KBM-7 (cell line): ENCODE measurements around the gene LTA.

Experiments
- DNase-seq: peaks from one replicate; pipeline ENCODE4 v3.0.0-alpha.2; 2015
- in situ Hi-C: fragments of 300-500 bp; cut with MboI; formaldehyde crosslinking; loops from 2 replicates; pipeline ENCODE4 v1.14.3; 2020; ENCODE audit warnings: low sequenced_read_pairs, low pct_unique_long_range_greater_than_20kb, mixed read lengths

Gene LTA

GRCh38 chr6:31617010-31617409, 44.9 kb downstream of the LTA start:
- in situ Hi-C loops = no loop called here
- DNase-seq = no peak

GRCh38 chr6:31619805-31620585, 47.9 kb downstream of the LTA start:
- in situ Hi-C loops = no loop called here
- peak; percentile 100 for DNase-seq

GRCh38 chr6:31620586-31621319, 48.7 kb downstream of the LTA start, which contains the start of gene PRRC2A:
PRRC2A (plus strand) TSS chr6:31620715; CDS start chr6:31622790, 2,075 bp downstream.
- peak; percentile 66 for DNase-seq
- in situ Hi-C loops = no loop called here

- DNase-seq = no peak
- in situ Hi-C loops = no loop called here
Observed at GRCh38 chr6:31621320-31621939, 49.3 kb downstream of the LTA start.

GRCh38 chr6:31621991-31622390, 49.9 kb downstream of the LTA start:
- no peak for DNase-seq
- in situ Hi-C loops = no loop called here

GRCh38 chr6:31622684-31623091, 50.6 kb downstream of the LTA start:
- DNase-seq = no peak
- in situ Hi-C loops = no loop called here
